GM12873 (cell line): ENCODE measurements around the gene SLC2A1.

Experiments used
- CTCF ChIP-seq: IDR thresholded peaks from 2 replicates; pipeline ENCODE4 v1.5.1; 2012; ENCODE audit warnings: low read depth, mild to moderate bottlenecking, moderate library complexity, low read length, control low read depth; ENCODE audit not compliant: insufficient read depth; ENCODE audit errors: missing control alignments

SLC2A1 gene

GRCh38 chr1:42958488-42959319 lies at the start of gene SLC2A1:
Gene SLC2A1, minus strand, starts transcription at chr1:42958868. Its CDS starts 217 bp downstream, at chr1:42958651.
- TF ChIP-seq CTCF, result no peak

GRCh38 chr1:43007377-43008114 lies 48.9 kb upstream of the SLC2A1 start:
- TF ChIP-seq CTCF, result no peak

GRCh38 chr1:43005460-43006361 lies 47.0 kb upstream of the SLC2A1 start:
- no peak for TF ChIP-seq CTCF

- no peak for TF ChIP-seq CTCF
Observed at GRCh38 chr1:43004587-43005459, 46.2 kb upstream of the SLC2A1 start.

- TF ChIP-seq CTCF, result no peak
Observed at GRCh38 chr1:43002766-43003165, 44.1 kb upstream of the SLC2A1 start.

GRCh38 chr1:43002116-43002515 lies 43.4 kb upstream of the SLC2A1 start:
- no peak for TF ChIP-seq CTCF
